ENCODE results near the gene TSFM.
A peak's percentile ranks its signal among the peaks of the same experiment; 100 is the strongest.

The TSFM gene

GRCh38 chr12:57780284-57780897, 2.2 kb upstream of the TSFM start:
- DNase-seq (ENCODE audit: low spot score) = no peak

GRCh38 chr12:57781244-57781643, 1.3 kb upstream of the TSFM start:
- no peak for DNase-seq (ENCODE audit: low spot score)

GRCh38 chr12:57781801-57782200, 786 bp upstream of the TSFM start:
- DNase-seq (ENCODE audit: low spot score) = no peak

GRCh38 chr12:57782243-57782607, 362 bp upstream of the TSFM start:
- no peak for DNase-seq (ENCODE audit: low spot score)

GRCh38 chr12:57783466-57783801, 847 bp downstream of the TSFM start:
- no peak for DNase-seq (ENCODE audit: low spot score)

GRCh38 chr12:57783861-57784260, 1.3 kb downstream of the TSFM start:
- no peak for DNase-seq (ENCODE audit: low spot score)

GRCh38 chr12:57793920-57794319, 11.3 kb downstream of the TSFM start:
- no peak for DNase-seq (ENCODE audit: low spot score)

- no peak for DNase-seq (ENCODE audit: low spot score)
Observed at GRCh38 chr12:57795354-57795753, 12.8 kb downstream of the TSFM start.

GRCh38 chr12:57796996-57797395, 14.4 kb downstream of the TSFM start:
- DNase-seq (ENCODE audit: low spot score) = no peak

- DNase-seq (ENCODE audit: low spot score) = no peak
Observed at GRCh38 chr12:57797933-57798332, 15.3 kb downstream of the TSFM start.

- DNase-seq (ENCODE audit: low spot score) = no peak
Observed at GRCh38 chr12:57800965-57801364, 18.4 kb downstream of the TSFM start.

- no peak for DNase-seq (ENCODE audit: low spot score)
Observed at GRCh38 chr12:57802607-57803006, 20.0 kb downstream of the TSFM start.

GRCh38 chr12:57803319-57803893, 20.8 kb downstream of the TSFM start:
- DNase-seq (ENCODE audit: low spot score) = peak; percentile 65

- no peak for DNase-seq (ENCODE audit: low spot score)
Observed at GRCh38 chr12:57806677-57807076, 24.1 kb downstream of the TSFM start.

- DNase-seq (ENCODE audit: low spot score) = no peak
Observed at GRCh38 chr12:57807285-57807684, 24.7 kb downstream of the TSFM start.

- DNase-seq (ENCODE audit: low spot score) = no peak
Observed at GRCh38 chr12:57808351-57808750, 25.8 kb downstream of the TSFM start.

GRCh38 chr12:57809425-57809824, 26.8 kb downstream of the TSFM start:
- DNase-seq (ENCODE audit: low spot score) = no peak

- DNase-seq (ENCODE audit: low spot score) = no peak
Observed at GRCh38 chr12:57810450-57810849, 27.9 kb downstream of the TSFM start.

GRCh38 chr12:57811028-57811755, 28.6 kb downstream of the TSFM start:
- no peak for DNase-seq (ENCODE audit: low spot score)

GRCh38 chr12:57813111-57813970, 30.8 kb downstream of the TSFM start:
- DNase-seq (ENCODE audit: low spot score) = no peak

GRCh38 chr12:57813971-57814772, 31.6 kb downstream of the TSFM start:
- no peak for DNase-seq (ENCODE audit: low spot score)

Measured in ecto neural progenitor cell (in vitro differentiated cells).